SK-N-DZ (cell line): ENCODE measurements around the gene PAH.
A peak's percentile ranks its signal among the peaks of the same experiment; 100 is the strongest.

Source experiments
- DNase-seq: peaks from one replicate; pipeline ENCODE4 v3.0.0-alpha.2; 2015; ENCODE audit warnings: low spot score

The PAH gene

DNA sequence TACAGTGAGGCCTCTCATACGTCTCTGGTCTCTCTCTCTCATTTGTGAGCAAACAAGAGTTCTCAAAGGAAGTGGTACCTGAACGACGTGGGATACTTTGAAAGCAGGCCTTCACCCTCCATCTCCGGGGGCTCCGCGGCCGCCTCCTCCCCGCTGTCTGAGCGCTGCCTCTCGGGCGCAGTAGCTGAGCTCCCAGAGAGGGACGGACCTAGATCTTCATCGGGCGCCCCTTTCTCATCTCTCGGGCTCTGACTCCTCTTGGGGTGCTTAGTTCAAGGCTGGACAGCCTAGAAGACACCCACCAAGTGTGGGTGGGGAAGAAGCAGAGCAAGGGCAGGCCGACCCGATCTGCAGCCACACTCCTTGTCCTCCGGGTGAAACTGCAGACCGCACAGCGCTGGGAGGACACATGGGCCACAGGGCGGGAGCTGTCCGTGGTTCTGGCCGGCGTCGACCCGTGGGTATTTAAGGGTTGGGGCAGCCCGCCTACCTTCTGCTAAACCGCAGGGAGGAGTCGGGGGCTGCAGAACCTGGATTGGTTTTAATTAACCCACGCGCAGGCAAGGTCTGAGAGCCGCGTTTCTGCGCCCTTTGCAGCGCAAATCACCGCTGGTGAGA, 92.7 kb downstream of the PAH start:
- DNase-seq, result peak; percentile 13

DNA sequence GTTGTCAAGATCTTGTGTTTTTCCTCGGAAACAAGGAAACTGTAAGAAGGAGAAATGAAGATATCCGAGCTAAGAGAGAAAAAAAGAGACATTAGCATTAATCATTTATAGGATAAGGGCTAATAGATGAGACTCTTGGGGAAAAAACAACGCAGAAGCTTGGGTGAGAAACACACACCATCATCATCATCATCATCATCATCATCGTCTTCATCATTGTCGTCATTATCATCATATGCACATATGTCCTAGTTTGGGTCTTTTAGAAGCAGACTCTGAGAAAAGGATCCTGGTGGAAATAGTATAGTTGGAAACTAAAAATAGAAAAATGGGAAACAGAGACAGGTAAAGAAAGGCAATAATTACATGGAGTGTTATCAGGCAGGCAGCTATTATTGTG, 95.9 kb downstream of the PAH start:
- no peak for DNase-seq

DNA sequence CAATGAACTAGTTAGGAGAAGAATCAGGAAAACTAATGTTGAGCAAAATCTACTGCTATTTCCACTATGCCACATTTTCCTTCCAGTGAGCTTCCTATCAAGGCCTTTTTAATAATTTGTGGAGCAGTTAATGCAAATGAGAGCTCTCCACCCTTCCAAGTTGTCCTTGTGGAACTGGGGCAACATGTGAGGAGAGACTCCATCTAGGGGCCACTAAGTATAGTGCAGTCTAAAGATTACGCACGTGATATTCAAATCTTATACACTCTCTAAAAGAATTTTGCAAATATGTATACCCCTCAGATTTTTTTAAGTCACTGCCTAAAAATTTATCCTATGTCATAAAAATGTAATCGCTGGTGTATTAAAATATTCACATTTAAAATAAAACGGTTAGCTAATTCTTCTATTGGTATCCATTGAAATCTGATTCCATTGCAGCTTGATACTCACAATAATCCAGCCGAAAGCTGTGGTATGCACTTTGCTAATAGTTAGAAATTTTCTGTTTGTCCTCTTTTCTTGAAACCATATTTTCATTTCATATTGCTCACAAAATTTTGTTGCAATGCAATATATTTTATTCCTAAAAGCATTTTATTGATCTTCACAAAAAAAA, 100.1 kb downstream of the PAH start:
- DNase-seq, result peak; percentile 35

- DNase-seq, result no peak
These were observed 102.2 kb downstream of the PAH start for GRCh38 chr12:102814691-102815367.

- DNase-seq, result no peak
These were observed 104.7 kb downstream of the PAH start for GRCh38 chr12:102812344-102812743.

GRCh38 chr12:102811110-102811737, 105.8 kb downstream of the PAH start:
- peak; percentile 34 for DNase-seq

DNA sequence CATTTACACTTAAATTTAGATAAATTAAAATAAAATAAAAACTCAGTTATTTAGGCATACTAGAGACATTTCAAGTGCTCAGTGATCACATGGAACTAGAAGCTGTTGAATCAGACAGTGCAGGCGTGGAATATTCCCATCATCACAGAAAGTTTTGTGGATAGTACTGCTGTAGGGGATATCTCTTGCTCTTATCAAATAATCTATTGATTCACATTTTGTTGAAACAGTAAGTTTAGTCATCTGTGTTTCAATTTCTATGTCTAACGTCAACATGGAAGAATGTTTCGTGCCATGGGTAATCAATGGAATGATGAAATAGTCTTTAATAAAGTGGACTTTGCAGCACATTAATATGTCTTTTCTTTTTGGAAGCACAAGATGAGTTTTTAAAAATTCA, 108.6 kb downstream of the PAH start:
- DNase-seq, result no peak

DNA sequence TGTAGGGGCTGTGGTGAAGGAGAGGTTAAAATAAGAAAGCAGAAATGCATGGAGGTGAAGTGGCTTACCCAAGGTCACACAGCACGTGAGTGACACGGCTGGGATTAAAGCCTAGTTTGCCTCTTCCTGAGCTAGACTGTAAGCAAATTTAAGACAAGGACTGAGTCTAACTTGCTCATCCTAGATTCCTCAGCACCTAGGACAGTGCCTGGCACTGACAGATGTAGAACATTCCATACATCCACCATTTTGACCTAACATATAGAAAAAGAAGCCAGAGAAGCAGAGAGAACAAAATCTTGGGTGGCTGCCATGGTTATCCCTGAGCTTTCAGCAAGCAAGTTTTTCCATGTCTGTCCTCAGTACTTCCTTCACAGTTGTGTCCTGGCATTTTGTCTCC, 110.5 kb downstream of the PAH start:
- no peak for DNase-seq

DNA sequence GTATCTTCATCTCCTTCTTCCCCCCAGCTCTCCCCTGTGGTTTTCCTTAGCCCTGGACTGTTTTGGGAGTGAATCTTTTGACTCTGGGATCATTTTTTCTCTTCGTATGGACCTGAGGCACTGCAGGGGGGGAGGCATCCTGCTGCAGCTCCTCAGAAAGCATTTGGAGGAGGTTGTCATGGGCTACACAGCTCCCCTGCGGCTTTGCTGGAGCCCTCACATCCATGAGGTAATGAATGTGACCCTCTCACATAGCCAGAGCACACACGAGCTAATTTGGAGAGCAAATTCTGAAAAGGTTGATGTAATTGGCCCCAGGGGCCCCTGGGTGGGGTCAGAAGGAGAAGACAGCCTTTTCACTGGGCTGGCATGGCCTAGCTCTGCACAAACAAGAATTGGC, 110.9 kb downstream of the PAH start:
- no peak for DNase-seq

DNA sequence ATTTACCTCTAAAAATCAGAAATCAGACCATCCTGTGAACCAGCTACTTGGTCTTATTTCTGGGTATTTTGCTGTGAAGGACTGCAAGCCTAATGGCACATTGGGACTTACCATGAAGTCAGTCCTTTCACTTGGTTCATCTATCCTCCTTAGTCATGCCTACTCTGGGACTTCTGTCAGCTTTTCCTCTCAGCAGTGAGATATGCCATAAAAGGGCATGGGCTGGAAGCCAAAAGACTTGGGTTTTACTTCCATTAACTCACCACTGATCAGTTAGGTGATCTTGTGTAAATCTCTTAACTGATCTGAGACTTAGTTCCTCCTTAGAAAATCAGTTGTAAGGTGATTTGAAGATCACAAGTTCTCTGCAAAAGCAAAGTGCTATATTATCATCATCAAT, 116.5 kb downstream of the PAH start:
- DNase-seq, result no peak

DNA sequence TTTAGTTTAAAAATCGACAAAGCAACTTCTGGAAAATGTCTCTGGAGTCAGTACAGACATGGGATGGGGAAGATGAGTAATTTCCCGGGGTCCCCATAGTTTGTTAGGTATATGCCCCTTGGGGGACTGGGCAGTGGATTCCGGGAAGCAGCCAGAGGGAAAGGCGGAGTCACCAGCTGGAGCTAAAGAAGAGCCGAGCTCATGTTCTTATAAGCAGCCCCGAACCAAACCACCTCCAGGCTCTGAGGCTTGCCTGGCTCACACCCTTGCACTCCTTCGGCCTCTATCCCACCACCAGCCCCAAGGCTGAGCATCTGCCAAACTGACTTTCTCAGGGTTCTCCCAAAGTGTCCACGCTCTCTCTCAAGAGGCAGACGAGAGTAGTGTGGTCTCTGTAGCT, 117.8 kb downstream of the PAH start:
- DNase-seq, result no peak

DNA sequence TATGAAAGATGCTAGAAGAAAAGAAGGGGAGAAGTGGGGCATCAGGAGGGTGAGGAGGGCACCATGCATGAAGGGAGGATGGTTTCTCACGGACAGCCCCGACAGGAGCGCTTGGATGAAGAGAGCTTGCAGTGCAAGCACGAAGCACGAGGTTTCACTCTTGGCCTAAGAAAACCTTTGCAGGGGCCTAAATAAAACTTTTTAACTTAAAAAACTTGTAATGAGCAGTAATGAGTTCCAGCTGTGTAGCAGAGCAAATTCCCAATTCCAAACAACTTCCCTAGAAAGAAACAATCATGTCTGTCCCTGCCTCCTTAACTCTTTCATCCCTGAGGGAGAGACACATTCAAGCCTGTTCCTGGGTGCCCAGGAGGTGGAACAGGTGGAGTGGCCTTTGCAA, 119.5 kb downstream of the PAH start:
- no peak for DNase-seq

- no peak for DNase-seq
These were observed 123.1 kb downstream of the PAH start for GRCh38 chr12:102793921-102794320.
